GM19452 (cell line): ENCODE results near the gene RAB11FIP3.
"Not testable (repeated sequence)": the region's sequence is repeated elsewhere in the genome, so short reads cannot be mapped to it uniquely, and the experiment has no call there.

Source experiments
- ATAC-seq: cut with Tn5 transposase; IDR thresholded peaks from one replicate; pipeline ENCODE4 v1.9.1; 2021; ENCODE audit not compliant: unreplicated experiment

RAB11FIP3 gene

DNA sequence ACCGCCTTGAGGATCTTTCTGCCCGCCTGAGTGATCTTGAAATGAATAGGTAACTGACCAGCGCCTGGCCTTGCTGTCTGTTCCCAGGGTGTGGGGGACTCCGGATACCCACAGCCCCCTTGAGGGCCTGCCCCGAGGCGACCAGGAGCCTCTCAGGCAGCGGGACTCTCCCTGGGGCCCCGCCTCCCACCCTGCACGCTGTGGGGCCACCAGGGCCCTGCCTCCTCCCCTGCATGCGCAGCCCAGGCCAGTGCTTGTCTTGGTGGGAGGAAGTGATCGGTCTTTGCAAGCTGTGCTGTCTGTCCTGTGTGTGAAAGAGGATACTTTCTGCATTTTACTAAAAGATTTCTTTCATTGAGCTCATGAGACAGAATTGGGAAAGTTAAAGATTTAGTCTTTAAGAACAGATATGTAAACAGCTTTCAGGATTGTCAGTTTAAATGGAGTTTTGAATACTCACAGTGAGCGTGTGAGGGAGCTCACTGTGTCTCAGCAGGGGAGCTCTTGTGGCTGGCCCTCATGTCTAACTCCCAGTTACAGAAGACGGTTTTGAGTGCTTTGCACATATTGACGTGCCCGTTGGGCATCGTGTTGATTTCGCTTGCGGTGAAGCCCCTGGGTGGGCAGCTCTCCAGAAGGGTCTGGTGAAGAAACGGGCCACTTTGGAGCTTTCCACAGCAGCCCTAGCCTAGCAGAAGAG lies 65.9 kb downstream of the RAB11FIP3 start:
- no peak for ATAC-seq

DNA sequence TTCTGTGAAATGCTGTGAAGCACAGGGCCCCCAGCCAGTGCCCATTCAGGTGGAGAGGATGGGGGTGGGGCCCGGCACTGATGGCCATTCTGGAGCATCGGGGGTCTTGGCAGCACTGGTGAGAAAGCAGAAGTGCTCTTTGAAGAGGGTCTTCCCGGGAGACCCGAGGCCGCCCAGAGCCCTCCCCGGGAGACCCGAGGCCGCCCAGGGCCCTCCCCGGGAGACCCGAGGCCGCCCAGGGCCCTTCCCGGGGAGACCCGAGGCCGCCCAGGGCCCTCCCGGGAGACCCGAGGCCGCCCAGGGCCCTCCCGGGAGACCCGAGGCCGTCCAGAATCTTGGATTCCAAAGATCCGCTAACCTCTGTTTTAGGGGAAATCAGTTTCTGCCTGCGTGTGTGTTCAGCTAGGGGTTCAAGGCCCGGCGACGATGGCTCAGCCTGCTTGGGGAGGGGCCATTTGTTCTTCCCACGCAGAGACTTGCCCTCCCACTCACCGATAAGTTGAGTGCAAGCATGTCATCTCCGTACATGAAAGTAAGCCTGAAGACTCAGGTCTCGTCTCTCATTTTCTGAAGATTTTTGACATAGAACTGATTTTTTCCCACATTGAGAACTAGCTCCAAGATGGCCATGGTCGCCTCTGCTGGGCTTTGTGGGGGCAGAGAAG lies 66.9 kb downstream of the RAB11FIP3 start:
- no peak for ATAC-seq

DNA sequence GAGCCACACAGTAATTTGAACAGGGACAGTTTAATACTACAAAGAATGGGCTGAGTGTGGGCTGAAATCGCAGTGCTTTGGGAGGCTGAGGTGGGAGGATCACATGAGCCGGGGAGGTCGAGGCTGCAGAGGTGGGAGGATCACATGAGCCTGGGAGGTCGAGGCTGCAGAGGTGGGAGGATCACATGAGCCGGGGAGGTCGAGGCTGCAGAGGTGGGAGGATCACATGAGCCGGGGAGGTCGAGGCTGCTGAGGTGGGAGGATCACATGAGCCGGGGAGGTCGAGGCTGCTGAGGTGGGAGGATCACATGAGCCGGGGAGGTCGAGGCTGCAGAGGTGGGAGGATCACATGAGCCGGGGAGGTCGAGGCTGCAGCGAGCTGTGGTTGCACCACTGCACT lies 69.2 kb downstream of the RAB11FIP3 start:
- not testable (repeated sequence) for ATAC-seq

DNA sequence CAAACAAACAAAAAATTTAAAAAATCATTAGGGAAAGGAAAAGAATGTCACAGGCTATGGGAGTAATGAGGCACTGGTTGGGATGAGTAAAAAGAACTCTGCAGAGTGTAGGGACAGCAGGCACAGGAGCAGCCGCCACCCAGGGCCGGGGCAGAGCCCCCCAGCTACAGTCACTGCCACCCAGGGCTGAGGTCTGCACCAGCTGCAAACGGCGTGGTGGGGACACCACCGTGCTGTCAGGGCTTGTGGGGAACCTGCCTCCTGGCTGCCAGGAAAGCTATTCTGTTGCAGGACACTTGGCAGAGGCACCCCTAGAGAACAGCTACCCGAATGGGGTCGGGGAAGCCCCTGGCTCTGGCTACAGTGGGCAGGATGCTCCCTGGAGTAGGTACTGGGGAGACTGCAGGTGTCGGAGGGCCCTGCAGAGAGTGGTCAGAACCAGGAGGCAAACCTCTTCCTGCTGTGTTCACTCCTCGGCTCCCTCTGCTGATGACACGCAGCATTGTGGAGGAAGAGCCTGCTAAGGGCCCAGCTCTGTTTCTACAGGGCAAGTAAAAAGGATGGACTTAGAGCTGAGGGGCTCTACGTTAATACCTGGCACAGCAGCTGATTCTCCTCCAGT lies 69.8 kb downstream of the RAB11FIP3 start:
- no peak for ATAC-seq

DNA sequence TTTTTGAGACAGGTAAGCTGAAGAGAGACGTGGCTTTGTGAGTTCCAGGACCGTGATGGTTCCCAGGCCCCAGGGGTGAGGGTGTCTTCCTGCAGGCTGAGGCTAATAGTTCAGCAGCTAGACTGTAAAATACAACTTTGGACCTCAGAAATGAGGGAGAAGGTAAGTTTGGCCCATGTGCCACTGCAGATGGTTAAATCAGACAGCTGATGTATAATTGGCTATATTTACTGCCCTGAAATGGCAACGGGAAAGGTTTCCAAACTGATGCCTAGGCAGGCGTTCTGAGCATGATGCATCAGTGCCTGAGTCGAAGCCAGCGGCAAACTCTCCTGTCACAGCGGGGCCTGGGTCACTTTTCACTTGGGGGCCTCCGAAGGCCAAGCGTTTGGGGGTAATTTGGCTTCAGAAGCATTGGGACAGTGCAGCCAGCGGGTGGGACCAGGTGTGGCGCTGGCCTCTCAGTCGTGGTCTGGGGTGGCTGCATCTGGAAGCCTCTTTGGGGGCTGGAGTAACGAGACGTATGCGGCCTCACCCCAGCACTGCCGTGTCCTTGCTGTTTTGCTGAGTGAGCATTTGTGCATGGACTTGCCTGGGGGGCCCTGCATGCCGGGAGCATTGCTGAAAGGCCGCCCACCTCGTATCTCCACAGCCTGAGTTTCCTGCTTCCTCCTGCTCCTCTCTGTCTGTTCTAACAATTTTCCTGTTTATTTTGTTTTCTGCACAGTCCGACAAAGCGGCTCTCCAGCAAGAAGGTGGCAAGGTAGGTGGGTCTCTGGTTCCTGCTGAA lies 70.8 kb downstream of the RAB11FIP3 start:
- no peak for ATAC-seq

DNA sequence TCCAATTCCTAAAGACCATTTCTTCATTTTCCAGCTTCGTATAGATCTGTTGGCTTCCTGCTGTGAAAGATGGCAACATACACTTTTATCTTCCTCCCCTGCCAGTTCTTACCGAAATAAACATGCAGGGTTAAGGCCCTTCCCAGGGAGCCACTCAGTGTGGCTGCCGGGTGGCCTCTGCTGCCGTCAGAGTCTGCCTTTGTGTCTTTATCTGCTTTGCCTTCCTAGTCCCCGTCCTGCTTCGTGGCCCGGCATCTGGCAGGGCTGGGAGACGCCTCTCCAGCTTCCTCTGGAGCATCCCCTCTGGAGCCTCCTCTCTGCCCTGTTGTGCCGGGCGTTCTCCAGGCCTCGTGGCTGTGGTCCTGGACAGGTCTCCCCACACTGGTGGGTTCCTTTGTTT lies 71.8 kb downstream of the RAB11FIP3 start:
- ATAC-seq: no peak

DNA sequence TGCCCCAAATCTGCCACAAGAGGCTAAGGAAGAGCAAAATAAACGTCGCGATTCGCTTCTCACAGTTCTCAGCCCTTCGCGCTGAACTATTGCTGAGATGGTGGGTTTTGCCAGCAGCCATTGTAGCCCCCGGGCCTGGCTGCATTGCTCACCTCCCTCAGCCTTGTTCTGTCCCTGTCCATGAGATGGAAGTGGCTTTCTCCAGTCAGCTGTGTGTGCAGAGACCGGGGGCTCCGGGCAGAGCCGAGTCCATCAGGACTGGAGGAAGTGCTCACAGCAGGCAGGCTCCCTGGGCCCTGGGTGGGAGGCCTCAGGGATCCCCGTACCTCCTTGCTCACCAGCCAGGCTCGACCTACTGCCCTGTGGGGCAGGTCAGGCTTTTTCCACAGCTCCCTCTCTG lies 74.5 kb downstream of the RAB11FIP3 start:
- ATAC-seq: no peak

DNA sequence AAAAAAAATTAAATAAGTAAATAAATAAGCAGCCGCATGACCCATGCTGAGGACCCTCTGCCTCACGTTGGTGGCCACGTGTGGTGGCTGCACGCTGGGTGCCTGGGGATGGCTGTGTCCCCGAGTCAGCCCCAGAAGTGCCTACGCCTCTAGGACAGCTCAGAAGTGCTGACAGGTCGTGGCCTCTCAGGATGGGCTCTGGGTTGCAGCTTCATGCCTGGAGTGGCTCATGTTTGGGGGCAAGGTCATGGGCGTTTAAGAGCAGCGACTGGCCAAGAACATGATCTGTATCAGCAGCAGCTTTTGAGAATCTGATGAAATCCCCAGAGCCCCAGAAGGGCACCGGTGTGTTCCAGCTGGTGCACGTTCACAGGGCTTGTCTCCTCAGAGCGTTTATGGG lies 75.3 kb downstream of the RAB11FIP3 start:
- ATAC-seq: no peak

DNA sequence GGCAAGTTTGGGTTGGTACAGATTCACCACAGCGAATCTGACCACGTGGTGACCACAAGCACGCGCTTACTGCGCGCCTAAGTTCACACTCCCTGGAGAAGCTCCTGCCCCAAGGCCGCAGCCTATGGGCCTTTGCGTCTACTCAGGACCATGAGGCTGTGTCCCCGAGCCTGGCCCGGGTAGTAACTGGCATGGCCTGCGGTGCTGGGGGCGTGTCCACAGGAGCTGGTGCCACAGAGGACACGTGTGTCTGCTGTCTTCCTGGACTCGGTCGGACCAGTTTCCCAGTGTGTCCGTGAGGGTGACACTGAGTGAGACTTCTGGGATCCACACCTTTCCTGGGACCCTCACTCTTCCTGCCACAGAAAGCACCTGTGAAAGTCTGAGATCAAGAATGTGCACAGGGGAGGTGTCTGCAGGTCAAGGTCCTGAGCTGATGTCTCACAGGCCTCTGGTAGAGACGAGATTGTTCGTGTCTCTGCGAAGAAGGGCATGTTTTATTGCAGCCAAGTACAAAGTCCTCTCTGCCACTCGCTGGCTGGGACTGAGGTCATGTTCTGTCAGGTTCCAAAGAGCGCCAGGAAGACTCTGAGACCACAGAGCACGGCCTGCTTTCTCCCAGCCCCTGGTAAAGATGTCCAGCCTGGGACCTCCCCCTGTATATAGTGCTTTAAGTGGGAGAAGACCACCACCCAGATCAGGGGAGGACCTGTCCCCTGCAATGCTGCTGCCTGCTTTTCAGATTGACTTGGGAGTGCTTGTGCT lies 76.9 kb downstream of the RAB11FIP3 start:
- no peak for ATAC-seq

DNA sequence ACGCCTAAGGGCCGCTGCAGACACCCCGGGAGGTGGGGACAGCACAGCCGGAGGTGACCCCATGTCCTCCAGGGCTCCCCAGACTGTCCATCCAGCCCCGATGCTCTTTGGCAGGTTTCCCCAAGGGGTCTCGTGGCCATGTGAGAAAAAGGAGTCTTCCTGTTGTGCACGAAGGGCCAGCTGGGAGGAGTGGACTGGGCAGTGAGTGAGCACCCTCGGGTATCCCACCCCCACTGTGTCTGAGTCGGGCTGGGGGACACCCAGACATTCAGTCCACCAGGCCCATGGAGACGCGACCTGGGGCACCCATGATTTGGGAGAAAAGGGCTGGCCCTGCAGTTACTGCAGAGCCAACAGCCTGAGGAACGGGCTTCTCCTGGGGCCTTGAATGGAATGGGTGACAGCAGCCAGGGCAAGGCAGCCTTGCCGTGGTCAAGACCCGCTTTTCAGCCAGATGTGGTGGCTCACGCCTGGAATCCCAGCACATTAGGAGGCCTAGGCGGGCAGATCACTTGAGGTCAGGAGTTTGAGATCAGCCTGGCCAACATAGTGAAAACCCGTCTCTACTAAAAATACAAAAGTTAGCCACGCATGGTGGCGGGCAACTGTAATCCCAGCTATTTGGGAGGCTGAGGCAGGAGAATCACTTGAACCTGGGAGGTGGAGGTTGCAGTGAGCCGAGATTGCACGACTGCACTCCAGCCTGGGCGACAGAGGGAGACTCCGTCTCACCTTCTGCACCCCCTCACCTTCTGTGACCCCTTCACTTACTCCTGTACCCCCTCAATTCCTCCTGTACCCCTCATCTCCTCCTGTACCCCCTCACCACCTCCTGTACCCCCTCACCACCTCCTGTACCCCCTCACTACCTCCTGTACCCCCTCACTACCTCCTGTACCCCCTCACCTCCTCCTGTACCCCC lies 78.0 kb downstream of the RAB11FIP3 start:
- no peak for ATAC-seq

DNA sequence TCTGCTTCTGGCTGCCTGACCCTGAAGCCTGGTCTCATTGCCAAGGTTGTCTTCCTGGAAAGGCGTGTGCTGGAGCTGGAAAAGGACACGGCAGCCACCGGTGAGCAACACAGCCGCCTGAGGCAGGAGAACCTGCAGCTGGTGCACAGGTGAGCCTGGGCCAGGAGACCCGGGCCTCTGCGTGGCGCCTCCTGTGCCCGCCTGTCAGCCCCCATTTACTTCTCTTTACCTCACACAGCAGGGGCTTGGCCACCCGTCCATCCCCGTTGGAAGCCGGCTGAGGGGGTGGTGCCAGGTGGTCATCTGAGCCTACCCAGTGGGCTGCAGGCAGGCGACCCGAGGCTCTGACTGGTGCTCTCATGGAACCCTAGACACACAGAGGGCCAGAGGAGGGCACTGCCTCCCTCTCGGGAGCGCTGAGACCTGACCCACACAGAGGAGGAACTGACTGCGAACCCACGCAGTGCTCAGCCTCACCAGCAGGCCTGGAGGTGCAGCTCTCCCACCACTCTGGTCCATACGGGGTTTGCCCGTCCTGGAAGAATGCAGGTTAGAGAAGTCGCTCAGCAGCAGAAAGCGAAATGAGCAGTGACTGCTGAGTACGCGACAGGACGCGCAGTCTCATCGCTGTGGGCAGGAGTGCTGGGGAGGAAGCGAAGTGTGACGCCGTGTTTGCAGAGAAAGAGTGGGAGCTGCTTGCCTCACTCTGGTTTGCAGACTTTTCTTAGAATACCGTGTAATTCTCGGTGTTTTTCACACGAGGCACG lies 80.2 kb downstream of the RAB11FIP3 start:
- ATAC-seq: no peak

DNA sequence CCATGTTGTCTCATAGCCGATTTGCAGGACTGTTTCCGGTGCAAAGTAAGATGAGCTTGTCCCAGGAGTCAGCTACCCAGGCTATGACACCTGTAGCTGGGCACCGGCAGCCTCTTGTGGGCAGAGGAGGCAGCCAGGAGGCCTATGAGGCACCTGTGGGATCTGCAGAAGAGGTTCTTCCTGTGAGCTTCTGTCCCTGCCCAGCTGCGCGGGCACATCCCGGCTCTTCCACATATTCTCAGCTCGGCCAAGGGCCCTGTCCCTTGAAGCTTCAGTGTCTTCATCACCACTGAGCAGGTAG lies 80.7 kb downstream of the RAB11FIP3 start:
- no peak for ATAC-seq

DNA sequence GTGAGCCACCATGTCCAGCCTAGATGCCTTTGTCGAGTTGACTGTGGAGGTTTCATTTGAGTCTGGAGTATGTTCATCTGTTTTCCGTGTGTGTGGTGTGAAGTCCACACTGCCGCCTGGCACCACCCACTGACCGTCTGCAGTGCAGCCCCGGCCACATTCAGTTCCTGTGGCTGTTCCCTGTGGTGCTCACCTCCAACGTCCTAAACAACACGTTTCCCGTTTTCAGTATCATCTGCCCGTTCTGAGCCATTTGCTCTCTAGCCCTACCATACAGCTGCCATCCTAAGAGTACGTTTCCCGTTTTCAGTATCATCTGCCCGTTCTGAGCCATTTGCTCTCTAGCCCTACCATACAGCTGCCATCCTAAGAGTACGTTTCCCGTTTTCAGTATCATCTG lies 82.1 kb downstream of the RAB11FIP3 start:
- ATAC-seq: not testable (repeated sequence)

DNA sequence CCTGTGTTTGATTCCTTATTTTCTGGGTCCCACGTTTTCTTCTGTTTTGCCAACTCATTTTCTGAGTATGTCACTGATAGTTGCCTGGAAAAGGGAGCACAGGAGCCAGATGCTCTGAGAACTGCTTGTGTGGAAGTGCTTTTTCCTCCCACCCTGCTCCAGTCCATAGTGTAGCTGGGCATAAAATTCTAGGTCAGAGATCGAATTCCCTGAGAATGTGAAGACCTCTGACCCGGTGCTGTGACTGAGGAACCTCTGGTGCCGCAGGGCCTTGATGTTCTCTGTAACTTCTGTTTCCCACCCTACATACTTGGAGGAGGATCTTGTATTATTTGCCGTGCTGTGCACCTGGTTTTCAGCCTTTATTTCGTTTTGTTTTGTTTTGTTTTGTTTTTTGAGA lies 82.5 kb downstream of the RAB11FIP3 start:
- ATAC-seq: no peak

DNA sequence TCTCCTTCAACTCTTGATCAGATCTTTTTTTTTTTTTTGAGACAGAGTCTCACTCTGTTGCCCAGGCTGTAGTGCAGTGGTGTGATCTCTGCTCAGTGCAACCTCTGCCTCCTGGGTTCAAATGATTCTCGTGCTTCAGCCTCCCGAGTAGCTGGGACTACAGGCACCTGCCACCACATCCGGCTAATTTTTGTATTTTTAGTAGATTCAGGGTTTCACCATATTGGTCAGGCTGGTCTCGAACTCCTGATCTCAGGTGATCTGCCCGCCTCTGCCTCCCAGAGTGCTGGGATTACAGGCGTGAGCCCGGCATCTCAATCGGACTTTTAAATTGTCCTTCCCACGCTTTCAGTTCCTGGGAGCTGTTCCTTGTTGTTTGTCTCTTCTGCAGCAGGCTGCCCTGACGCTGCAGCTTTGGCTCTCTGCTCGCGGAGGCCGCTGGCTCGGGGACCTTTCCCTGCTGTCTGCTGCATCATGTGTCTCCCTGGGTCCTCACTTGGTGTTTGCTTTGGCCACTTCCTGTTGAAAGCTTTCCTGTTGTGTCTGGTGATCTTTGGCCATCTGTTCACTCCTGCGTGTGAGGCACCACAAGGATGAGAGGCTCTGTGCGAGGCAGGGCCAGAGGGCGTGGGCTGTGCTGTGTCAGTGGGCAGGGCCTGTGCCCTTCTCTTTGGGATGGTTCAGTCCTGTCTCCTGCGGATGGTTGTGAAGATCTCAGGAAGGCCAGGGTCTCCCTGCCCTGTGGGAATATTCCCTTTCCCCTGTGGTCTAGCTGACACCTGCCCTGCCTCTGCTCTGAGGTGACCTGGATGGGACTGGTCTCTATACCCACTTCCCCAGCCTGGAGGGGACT lies 83.7 kb downstream of the RAB11FIP3 start:
- no peak for ATAC-seq

DNA sequence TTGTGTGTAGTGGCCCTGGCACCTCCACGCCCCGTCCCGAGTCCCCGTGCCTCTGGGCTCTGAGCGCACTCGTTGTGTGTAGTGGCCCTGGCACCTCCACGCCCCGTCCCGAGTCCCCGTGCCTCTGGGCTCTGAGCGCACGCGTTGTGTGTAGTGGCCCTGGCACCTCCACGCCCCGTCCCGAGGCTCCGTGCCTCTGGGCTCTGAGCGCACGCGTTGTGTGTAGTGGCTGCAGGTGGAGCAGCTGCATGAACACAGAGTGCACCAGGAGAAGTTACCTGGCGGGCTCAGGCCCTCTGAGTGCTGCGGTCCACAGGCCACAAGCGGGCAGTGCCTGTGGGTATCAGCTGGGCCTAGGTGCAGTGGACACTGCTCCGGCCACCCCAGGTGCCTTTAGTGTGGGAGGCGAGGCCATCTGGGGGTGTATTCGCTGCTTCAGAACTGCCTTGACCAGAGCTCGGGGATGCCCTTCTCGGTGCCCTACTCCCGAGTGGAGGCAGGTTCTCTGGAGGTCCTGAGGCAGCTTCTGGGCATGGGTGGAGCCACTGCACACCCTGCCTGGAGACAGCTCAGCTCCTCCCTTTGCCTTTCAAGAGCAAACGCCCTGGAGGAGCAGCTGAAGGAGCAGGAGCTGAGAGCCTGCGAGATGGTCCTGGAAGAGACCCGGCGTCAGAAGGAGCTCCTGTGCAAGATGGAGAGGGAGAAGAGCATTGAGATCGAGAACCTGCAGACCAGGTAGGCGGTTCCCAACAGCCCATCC lies 84.8 kb downstream of the RAB11FIP3 start:
- no peak for ATAC-seq

DNA sequence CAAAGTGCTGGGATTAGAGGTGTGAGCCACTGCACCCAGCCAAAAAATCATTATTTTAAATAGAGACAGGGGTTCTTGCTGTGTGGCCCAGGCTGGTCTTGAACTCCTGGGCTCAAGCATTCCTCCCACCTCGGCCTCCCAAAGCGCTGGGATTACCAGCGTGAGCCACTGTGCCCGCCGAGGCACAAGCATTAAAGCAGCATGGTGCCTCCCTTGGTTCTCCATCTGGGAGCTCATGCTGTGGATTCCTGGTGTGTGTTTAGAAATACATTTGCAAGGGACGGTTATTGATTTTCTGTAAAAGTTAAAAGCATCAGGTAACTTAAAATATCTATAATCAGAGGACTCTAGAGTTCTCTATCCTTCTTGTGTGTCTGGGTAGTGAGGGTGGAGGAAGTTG lies 87.4 kb downstream of the RAB11FIP3 start:
- ATAC-seq: no peak

DNA sequence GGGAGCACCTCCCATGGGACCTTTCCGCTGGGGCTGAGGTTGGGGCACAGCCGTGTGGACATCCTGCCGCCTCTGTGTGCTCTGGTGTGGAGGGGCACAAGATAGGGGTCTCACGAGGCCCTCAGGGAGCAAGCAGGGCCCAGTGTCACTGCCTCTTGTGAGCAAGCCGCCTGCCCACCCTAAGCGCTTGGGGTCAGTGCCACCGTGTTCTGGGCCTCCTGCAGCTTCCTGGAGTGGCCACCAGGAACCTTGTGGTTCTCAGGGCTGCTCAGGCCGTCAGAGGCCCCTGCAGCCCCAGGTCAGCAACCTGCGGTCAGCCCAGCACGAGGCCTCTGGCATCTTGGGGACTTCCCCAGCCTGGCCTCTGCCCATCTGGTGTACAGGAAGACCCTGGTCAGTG lies 88.5 kb downstream of the RAB11FIP3 start:
- ATAC-seq: no peak
